ENCODE data around the gene ACSF3. TPM values are rescaled to one million over a fixed set of nuclear protein-coding genes. Genes with fewer than 3 reads are reported as not detected.

ACSF3 gene
- total RNA-seq, 1 donor from 2014 or later: 14.5 TPM

DNA sequence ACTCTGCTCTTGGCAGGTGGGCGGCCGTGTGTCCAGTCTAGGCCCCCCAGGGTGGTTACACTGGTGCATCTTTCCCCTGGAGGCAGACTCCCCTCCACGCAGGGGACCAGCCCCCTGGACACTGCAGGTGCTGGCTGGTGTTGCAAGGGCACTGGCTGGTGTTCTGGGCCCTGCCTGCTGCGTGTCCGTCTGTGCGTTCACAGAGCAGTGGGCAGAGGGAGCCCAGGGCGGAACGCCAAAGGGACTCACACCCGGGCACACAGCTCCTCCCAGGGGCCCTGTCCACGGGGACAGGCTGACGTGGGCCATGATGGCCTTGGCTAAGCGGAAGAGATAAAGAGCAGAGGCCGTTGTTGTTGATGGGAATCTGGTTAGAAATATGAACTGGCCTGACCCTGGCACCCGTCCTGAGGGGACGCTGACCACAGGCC is 27.3 kb downstream of the ACSF3 start:
- TF ChIP-seq CTCF (IDR thresholded peaks at IDR 0.05) (no peak), EZH2phosphoT487 (IDR thresholded peaks at IDR 0.05) (no peak), EZH2 (IDR thresholded peaks at IDR 0.05) (no peak)
- DNase-seq (ENCODE audit: low spot score): no peak
- peaks cover 9% of the 10 kb centered on the region for H3K27me3 Mint-ChIP-seq (ENCODE audit: insufficient read depth, low read depth)
- no peak overlapping the region for H3K4me2 ChIP-seq
- no peaks in the 10 kb centered on the region for H4K20me1 ChIP-seq (ENCODE audit: low read depth)
- no peaks in the 10 kb centered on the region for H3K36me3 ChIP-seq
- no peak overlapping the region for H3K27ac ChIP-seq
- H3K79me2 ChIP-seq (ENCODE audit: low read depth): no peaks in the 10 kb centered on the region
- no peaks in the 10 kb centered on the region for H3K9me3 ChIP-seq (ENCODE audit: low read depth)
- no peak overlapping the region for H3K9ac ChIP-seq
- no peak overlapping the region for H2AFZ ChIP-seq (replicated peaks)
- no peak overlapping the region for H3K4me3 ChIP-seq
- no peaks in the 10 kb centered on the region for H3F3A ChIP-seq (ENCODE audit: low read depth)
- H3K27me3 ChIP-seq: no peaks in the 10 kb centered on the region
- H3K27ac Mint-ChIP-seq: no peak overlapping the region
- H3K4me1 Mint-ChIP-seq: peaks cover 13% of the 10 kb centered on the region
- peaks cover 26% of the 10 kb centered on the region for H3K36me3 Mint-ChIP-seq
- no peak overlapping the region for H3K4me3 Mint-ChIP-seq
- no peaks in the 10 kb centered on the region for H3K4me1 ChIP-seq
- peaks cover 5% of the 10 kb centered on the region for H3K9me3 Mint-ChIP-seq

DNA sequence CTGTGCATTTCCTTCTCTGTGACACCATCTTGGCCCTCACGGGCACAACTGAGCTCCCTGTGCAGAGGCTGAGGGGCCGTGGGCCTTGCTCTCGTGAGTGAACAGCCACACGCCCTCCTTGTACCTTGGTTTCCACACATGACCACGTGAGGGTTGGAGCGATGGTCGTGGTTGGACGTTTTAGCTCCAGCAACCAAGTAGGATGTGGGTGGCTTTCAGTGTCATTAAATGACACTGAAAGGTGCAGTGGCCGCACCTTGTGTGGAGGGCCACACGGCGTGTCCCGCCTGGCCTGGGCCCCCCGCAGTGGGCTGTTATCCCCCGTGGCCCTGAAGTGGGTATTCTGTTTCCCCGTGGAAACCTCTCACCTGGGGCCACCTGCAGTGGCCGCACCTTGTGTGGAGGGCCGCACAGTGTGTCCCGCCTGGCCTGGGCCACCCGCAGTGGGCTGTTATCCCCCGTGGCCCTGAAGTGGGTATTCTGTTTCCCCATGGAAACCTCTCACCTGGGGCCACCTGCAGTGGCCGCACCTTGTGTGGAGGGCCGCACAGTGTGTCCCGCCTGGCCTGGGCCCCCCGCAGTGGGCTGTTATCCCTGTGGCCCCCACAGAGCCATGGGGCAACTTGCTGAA is 28.2 kb downstream of the ACSF3 start:
- Histone ChIP-seq H3K4me1 (no peaks in the 10 kb centered on the region), H3K36me3 (no peaks in the 10 kb centered on the region), H3K9me3 (ENCODE audit: low read depth) (no peaks in the 10 kb centered on the region), H3K4me2 (no peak overlapping the region), H3K27ac (no peak overlapping the region), H3K79me2 (ENCODE audit: low read depth) (no peaks in the 10 kb centered on the region), H3K9ac (no peak overlapping the region), H3K4me3 (no peak overlapping the region), H3F3A (ENCODE audit: low read depth) (no peaks in the 10 kb centered on the region), H3K27me3 (no peaks in the 10 kb centered on the region), H2AFZ (replicated peaks) (no peak overlapping the region), H4K20me1 (ENCODE audit: low read depth) (no peaks in the 10 kb centered on the region)
- Mint-ChIP-seq H3K27me3 (ENCODE audit: insufficient read depth, low read depth) (peaks cover 7% of the 10 kb centered on the region), H3K36me3 (peaks cover 27% of the 10 kb centered on the region), H3K4me1 (peaks cover 13% of the 10 kb centered on the region), H3K4me3 (no peak overlapping the region), H3K27ac (no peak overlapping the region), H3K9me3 (peaks cover 6% of the 10 kb centered on the region)
- TF ChIP-seq CTCF (IDR thresholded peaks at IDR 0.05) (no peak), EZH2 (IDR thresholded peaks at IDR 0.05) (no peak), EZH2phosphoT487 (IDR thresholded peaks at IDR 0.05) (no peak)
- no peak for DNase-seq (ENCODE audit: low spot score)

GRCh38 chr16:89122322-89122851 is 28.7 kb downstream of the ACSF3 start:
- Histone ChIP-seq H3K9me3 (ENCODE audit: low read depth) (no peaks in the 10 kb centered on the region), H4K20me1 (ENCODE audit: low read depth) (no peaks in the 10 kb centered on the region), H3K27me3 (no peaks in the 10 kb centered on the region), H3K36me3 (no peaks in the 10 kb centered on the region), H2AFZ (replicated peaks) (no peak overlapping the region), H3K4me3 (no peak overlapping the region), H3K27ac (no peak overlapping the region), H3F3A (ENCODE audit: low read depth) (no peaks in the 10 kb centered on the region), H3K4me2 (no peak overlapping the region), H3K4me1 (no peaks in the 10 kb centered on the region), H3K9ac (no peak overlapping the region), H3K79me2 (ENCODE audit: low read depth) (no peaks in the 10 kb centered on the region)
- DNase-seq (ENCODE audit: low spot score): no peak
- H3K27me3 Mint-ChIP-seq (ENCODE audit: insufficient read depth, low read depth): peaks cover 7% of the 10 kb centered on the region
- H3K9me3 Mint-ChIP-seq: peaks cover 6% of the 10 kb centered on the region
- peaks cover 13% of the 10 kb centered on the region for H3K4me1 Mint-ChIP-seq
- peaks cover 24% of the 10 kb centered on the region for H3K36me3 Mint-ChIP-seq
- H3K4me3 Mint-ChIP-seq: no peak overlapping the region
- no peak for TF ChIP-seq EZH2phosphoT487 (IDR thresholded peaks at IDR 0.05)
- TF ChIP-seq CTCF (IDR thresholded peaks at IDR 0.05): no peak
- no peak for TF ChIP-seq EZH2 (IDR thresholded peaks at IDR 0.05)
- H3K27ac Mint-ChIP-seq: no peak overlapping the region

Data from neural progenitor cell (in vitro differentiated cells).